DOHH2 (cell line): ENCODE data around the gene DENND1A.

Source experiments
- EZH2phosphoT487 ChIP-seq: fragments of 200-600 bp; sonication (generic); IDR thresholded peaks from 2 replicates; pipeline ENCODE4 v1.6.1; 2017; ENCODE audit warnings: borderline replicate concordance, mild to moderate bottlenecking, antibody characterized with exemption, low read length, moderate library complexity, mixed read lengths
- TF ChIP-seq, protein P1 (sequence below): fragments of 200-600 bp; sonication (generic); IDR thresholded peaks from one replicate; pipeline ENCODE4 v1.5.1; 2014; ENCODE audit warnings: antibody characterized with exemption, mild to moderate bottlenecking, low read depth, low read length; ENCODE audit not compliant: poor library complexity, severe bottlenecking

DNA sequence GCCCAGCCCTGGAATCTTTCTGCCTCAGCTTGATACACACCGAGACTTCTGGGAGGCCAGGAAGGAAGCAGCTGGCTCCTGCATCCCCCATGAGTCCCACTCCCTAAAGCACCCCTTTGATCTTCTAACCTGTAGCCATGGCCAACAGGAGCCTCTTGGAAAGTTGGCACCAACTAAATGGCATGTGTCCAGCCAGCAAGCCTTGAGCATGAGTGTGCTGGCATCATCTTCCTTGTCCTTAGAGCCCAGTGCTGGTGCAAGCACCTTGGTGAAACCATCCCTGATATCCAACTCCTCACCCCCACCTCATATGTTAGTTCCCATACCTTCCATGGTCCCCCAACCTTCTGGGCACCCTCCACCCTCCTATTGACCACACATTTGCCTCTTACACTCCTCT is 443.5 kb downstream of the DENND1A start:
- TF ChIP-seq, protein P1, sequence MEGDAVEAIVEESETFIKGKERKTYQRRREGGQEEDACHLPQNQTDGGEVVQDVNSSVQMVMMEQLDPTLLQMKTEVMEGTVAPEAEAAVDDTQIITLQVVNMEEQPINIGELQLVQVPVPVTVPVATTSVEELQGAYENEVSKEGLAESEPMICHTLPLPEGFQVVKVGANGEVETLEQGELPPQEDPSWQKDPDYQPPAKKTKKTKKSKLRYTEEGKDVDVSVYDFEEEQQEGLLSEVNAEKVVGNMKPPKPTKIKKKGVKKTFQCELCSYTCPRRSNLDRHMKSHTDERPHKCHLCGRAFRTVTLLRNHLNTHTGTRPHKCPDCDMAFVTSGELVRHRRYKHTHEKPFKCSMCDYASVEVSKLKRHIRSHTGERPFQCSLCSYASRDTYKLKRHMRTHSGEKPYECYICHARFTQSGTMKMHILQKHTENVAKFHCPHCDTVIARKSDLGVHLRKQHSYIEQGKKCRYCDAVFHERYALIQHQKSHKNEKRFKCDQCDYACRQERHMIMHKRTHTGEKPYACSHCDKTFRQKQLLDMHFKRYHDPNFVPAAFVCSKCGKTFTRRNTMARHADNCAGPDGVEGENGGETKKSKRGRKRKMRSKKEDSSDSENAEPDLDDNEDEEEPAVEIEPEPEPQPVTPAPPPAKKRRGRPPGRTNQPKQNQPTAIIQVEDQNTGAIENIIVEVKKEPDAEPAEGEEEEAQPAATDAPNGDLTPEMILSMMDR = no peak
- no peak for TF ChIP-seq EZH2phosphoT487
